ENCODE measurements around the gene PAM.

DNA sequence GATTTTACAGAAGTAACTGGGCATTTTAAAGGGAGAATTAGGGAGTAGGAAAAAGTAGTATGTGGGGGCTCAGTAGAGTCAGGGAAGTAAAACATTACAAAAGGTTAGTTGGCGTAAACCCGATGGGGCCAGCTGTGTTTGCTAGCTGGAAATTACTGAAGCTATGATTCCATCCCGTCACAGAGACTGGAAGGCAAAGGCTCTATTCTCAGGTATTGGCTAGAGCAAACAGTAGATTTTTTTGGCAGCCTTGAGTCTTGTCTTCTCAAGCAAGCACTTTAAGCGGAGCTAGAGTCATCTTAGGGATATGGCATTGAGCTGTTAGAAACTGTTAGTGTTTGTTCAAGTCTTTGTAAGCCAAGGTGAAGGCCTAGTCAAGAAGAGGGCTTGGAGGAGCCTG, 121.5 kb downstream of the PAM start:
- TF ChIP-seq, protein P1, sequence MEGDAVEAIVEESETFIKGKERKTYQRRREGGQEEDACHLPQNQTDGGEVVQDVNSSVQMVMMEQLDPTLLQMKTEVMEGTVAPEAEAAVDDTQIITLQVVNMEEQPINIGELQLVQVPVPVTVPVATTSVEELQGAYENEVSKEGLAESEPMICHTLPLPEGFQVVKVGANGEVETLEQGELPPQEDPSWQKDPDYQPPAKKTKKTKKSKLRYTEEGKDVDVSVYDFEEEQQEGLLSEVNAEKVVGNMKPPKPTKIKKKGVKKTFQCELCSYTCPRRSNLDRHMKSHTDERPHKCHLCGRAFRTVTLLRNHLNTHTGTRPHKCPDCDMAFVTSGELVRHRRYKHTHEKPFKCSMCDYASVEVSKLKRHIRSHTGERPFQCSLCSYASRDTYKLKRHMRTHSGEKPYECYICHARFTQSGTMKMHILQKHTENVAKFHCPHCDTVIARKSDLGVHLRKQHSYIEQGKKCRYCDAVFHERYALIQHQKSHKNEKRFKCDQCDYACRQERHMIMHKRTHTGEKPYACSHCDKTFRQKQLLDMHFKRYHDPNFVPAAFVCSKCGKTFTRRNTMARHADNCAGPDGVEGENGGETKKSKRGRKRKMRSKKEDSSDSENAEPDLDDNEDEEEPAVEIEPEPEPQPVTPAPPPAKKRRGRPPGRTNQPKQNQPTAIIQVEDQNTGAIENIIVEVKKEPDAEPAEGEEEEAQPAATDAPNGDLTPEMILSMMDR (conservative IDR thresholded peaks at IDR 0.05; ENCODE audit: low read depth, low read length) = no peak
- TF ChIP-seq EZH2 (IDR thresholded peaks at IDR 0.05; ENCODE audit: borderline replicate concordance, low read depth, low read length, poor library complexity, severe bottlenecking) = no peak

All from A673 (cell line).